Renal pelvis (tissue), 12 donors: Measurements from ENCODE around the gene SEMA3C. TPM values are rescaled to one million over a fixed set of nuclear protein-coding genes. Genes with fewer than 3 reads are reported as not detected.

Experiments
- DNase-seq: peaks from one replicate; pipeline ENCODE4 v3.0.0-alpha.2; 2013
- long read RNA-seq, 16 experiments: transcript quantifications; one replicate each; lab custom pipeline, GENCODE V29; 2026
- polyA plus RNA-seq, 3 donors: library from polyadenylated mRNA; unstranded; fragments of 120-200 nt; gene quantifications; one replicate each; pipeline ENCODE4 v1.2.1, GENCODE V29; 2013; ENCODE audit not compliant: insufficient read length in 3 of 3

The SEMA3C gene
- 10 to 100 TPM; 24.9 to 27.8 (median 25.6) TPM for polyA plus RNA-seq
- long read RNA-seq, donor 1, full-length matches to known transcripts: 4 of 4 reads
- long read RNA-seq, donor 1, partial matches to known transcripts: 0 of 4 reads
- long read RNA-seq, donor 1, other reads (novel, unspliced or antisense): 0 of 4 reads
- long read RNA-seq, donor 2, full-length matches to known transcripts: 6 of 6 reads
- long read RNA-seq, donor 2, partial matches to known transcripts: 0 of 6 reads
- long read RNA-seq, donor 2, other reads (novel, unspliced or antisense): 0 of 6 reads
- long read RNA-seq, donor 3, full-length matches to known transcripts: 5 of 5 reads
- long read RNA-seq, donor 3, partial matches to known transcripts: 0 of 5 reads
- long read RNA-seq, donor 3, other reads (novel, unspliced or antisense): 0 of 5 reads
- long read RNA-seq, donor 4, full-length matches to known transcripts: 3 of 3 reads
- long read RNA-seq, donor 4, partial matches to known transcripts: 0 of 3 reads
- long read RNA-seq, donor 4, other reads (novel, unspliced or antisense): 0 of 3 reads
- long read RNA-seq, donor 5, full-length matches to known transcripts: 2 of 2 reads
- long read RNA-seq, donor 5, partial matches to known transcripts: 0 of 2 reads
- long read RNA-seq, donor 5, other reads (novel, unspliced or antisense): 0 of 2 reads
- long read RNA-seq, donor 6, full-length matches to known transcripts: 3 of 3 reads
- long read RNA-seq, donor 6, partial matches to known transcripts: 0 of 3 reads
- long read RNA-seq, donor 6, other reads (novel, unspliced or antisense): 0 of 3 reads
- long read RNA-seq, donor 7, full-length matches to known transcripts: 7 of 12 reads
- long read RNA-seq, donor 7, partial matches to known transcripts: 5 of 12 reads
- long read RNA-seq, donor 7, other reads (novel, unspliced or antisense): 0 of 12 reads
- long read RNA-seq, donor 8, full-length matches to known transcripts: 16 of 27 reads
- long read RNA-seq, donor 8, partial matches to known transcripts: 11 of 27 reads
- long read RNA-seq, donor 8, other reads (novel, unspliced or antisense): 0 of 27 reads
- long read RNA-seq, donor 9, full-length matches to known transcripts: 3 of 3 reads
- long read RNA-seq, donor 9, partial matches to known transcripts: 0 of 3 reads
- long read RNA-seq, donor 9, other reads (novel, unspliced or antisense): 0 of 3 reads
- long read RNA-seq, donor 10, full-length matches to known transcripts: 1 of 1 reads
- long read RNA-seq, donor 10, partial matches to known transcripts: 0 of 1 reads
- long read RNA-seq, donor 10, other reads (novel, unspliced or antisense): 0 of 1 reads
- long read RNA-seq, donor 11, full-length matches to known transcripts: 6 of 6 reads
- long read RNA-seq, donor 11, partial matches to known transcripts: 0 of 6 reads
- long read RNA-seq, donor 11, other reads (novel, unspliced or antisense): 0 of 6 reads
- long read RNA-seq, donor 12, full-length matches to known transcripts: 10 of 10 reads
- long read RNA-seq, donor 12, partial matches to known transcripts: 0 of 10 reads
- long read RNA-seq, donor 12, other reads (novel, unspliced or antisense): 0 of 10 reads
- long read RNA-seq, donor 13, full-length matches to known transcripts: 2 of 2 reads
- long read RNA-seq, donor 13, partial matches to known transcripts: 0 of 2 reads
- long read RNA-seq, donor 13, other reads (novel, unspliced or antisense): 0 of 2 reads
- long read RNA-seq, donor 14, full-length matches to known transcripts: 9 of 14 reads
- long read RNA-seq, donor 14, partial matches to known transcripts: 5 of 14 reads
- long read RNA-seq, donor 14, other reads (novel, unspliced or antisense): 0 of 14 reads
- long read RNA-seq, donor 15, full-length matches to known transcripts: 7 of 17 reads
- long read RNA-seq, donor 15, partial matches to known transcripts: 10 of 17 reads
- long read RNA-seq, donor 15, other reads (novel, unspliced or antisense): 0 of 17 reads
- long read RNA-seq, donor 16, full-length matches to known transcripts: 3 of 3 reads
- long read RNA-seq, donor 16, partial matches to known transcripts: 0 of 3 reads
- long read RNA-seq, donor 16, other reads (novel, unspliced or antisense): 0 of 3 reads

DNA sequence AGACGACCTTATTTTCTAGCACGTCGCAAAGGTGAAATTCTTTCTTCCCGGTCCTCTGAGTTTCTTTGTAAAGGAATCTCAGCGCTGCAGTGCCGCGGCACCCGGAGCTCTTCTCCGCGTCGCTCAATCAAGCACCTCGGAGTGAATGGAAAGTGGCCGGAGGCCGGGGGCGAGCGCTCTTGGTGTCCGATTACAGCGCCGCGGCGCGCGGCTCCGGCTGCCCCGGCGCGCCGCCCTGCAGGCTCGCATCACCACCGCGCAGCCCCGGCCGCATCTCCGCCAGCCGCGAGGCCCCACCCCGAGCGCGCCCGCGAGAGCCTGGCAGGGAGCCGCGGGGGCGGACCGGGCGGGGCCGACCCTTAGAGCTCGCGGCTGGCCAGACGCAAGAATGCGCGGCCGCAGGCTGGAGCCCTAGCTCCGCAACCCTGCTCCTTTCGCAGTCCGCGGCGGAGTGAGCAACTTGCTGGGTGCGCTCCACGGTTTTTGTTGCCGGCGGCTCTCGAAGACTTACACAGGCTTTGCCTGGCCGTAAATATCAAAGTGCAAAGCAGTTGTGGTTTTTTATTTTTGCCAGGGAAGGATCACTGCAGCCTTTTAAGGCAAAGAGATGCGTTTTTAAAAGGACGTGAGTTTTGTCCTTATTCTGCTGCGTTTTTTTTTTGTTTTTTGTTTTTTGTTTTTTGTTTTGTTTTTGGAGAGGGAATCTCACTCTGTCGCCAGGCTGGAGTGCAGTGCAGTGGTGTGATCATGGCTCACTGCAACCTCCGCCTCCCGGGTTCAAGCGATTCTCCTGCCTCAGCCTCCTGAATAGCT is at the start of gene SEMA3C:
Gene SEMA3C (minus strand): TSS at position 143 of the 813 bp plus-strand sequence. CDS start 2,270 bp downstream, outside the sequence.
- DNase-seq: peak; percentile 92

GRCh38 chr7:80968606-80969005 is 49.8 kb upstream of the SEMA3C start:
- no peak for DNase-seq

GRCh38 chr7:80967917-80968297 is 49.1 kb upstream of the SEMA3C start:
- no peak for DNase-seq

GRCh38 chr7:80967071-80967916 is 48.4 kb upstream of the SEMA3C start:
- no peak for DNase-seq

GRCh38 chr7:80960244-80960795 is 41.5 kb upstream of the SEMA3C start:
- DNase-seq: no peak

DNA sequence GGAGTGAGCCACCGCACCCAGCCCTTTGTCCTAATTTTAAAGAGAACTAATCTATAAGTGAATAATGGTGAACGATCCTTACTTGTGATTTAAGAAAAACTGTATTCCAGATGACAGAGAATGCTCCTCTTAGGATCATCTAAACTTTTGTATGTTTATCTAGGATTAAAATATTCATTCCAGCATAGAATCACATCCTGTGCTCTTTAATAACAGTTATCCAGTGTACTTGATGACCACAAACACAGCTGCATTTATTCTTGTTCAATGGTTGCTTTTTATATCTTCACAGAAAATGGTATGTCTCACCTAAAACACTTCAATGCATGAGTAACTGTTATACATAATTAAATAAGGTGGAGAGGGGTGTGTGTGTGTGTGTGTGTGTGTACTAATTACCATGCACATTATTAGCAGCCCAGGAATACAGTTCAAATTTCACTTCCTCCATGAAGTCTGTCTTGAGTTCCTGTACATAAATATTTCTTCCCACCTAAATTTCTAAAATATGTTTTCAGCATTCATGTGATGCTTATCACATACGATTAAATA is 38.5 kb upstream of the SEMA3C start:
- DNase-seq: no peak

DNA sequence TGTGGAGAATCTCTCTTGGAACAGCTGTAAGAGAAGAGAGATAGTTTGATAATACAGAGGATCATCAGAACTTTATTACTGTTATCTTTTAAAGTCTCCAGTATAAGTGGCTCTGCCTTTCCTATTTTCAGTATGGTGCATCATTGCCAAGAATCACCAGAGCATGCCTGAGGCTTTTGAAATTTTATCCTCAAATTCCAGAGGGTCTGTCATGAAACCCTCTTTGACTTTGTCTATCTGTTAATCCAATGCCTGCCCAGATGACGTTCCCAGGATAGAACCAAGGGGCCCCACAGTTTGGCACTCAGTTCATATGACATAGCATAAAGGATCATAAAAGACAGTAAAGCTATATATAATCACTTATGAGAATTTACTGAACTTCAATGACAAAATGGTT is 35.3 kb upstream of the SEMA3C start:
- DNase-seq: no peak

- no peak for DNase-seq
Measured at GRCh38 chr7:80950550-80950967, 31.7 kb upstream of the SEMA3C start.

DNA sequence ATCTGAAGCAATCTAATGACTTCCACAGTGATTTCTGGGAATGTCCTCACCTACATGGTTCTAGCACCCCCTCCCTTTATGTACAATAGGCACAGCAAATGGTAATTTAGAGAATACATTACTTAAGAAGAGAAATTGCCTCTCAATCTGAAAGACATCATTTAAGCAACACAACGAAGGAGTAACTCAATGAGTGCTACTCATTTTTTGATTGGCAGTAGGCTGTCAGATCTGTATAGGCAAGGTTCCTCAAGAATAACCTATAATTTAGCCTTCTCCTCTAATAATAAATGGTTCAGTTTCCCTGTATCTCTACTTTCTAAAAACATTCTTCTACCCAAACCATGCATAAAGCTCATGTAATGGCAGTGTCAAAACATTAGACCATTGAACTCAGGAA is 30.6 kb upstream of the SEMA3C start:
- no peak for DNase-seq

GRCh38 chr7:80946858-80947257 is 28.0 kb upstream of the SEMA3C start:
- DNase-seq: no peak

DNA sequence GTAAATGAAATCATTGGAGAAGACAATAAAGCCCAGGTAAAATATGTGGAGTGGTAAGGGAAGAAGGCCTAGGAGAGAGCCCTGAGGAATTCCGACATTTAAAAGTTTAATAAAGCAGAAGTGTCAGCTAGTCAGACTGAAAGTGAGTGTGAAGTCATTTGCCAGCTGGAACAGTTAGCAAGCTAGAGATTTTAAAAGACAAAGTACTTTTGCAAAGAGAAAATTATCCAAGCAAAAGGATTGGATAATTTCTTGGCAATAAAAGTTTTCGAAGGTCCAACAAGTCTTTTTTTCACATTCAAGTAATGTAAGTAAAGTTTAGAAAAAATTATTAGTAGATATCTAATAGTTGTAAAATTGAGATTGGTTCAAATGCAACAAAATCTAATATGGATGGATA is 27.1 kb upstream of the SEMA3C start:
- DNase-seq: no peak

- DNase-seq: no peak
Measured at GRCh38 chr7:80943342-80943741, 24.5 kb upstream of the SEMA3C start.

DNA sequence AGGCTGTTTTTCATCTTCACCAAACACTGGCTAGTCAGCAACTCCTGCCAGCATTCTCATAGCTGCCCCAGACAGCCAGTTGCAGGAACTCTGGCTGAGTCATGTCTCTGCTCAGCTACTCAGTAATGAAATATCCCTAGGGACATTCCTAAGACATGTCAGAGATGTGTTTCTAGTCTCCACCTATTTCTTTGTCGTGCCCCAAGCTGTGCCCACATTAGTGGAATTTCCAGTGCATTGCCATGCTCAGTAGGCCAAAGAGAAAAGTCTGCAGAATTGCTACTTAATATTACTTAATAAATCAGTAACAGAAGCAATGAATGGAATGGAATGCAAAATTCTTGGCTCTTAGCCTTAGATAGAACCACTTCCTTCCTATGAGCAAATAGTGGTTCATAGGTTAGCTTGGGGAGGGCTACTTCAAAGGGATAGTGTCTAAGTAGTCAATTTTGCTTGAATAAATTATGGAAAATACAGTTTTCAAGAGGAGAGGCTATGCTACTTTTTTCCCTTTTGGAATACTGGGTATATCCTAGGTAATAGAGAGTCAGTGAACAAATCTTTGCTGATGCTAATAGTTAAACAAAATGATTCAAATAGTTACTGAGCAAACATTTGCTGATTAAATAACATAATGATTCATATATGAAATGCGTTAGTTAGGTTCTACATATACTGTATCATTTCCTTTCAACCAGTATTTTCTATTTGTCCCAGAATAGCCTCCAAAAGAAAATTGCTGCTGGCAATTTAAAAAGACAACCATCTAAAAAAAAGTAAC is 23.6 kb upstream of the SEMA3C start:
- peak; percentile 42 for DNase-seq

- no peak for DNase-seq
Measured at GRCh38 chr7:80941208-80941758, 22.4 kb upstream of the SEMA3C start.

DNA sequence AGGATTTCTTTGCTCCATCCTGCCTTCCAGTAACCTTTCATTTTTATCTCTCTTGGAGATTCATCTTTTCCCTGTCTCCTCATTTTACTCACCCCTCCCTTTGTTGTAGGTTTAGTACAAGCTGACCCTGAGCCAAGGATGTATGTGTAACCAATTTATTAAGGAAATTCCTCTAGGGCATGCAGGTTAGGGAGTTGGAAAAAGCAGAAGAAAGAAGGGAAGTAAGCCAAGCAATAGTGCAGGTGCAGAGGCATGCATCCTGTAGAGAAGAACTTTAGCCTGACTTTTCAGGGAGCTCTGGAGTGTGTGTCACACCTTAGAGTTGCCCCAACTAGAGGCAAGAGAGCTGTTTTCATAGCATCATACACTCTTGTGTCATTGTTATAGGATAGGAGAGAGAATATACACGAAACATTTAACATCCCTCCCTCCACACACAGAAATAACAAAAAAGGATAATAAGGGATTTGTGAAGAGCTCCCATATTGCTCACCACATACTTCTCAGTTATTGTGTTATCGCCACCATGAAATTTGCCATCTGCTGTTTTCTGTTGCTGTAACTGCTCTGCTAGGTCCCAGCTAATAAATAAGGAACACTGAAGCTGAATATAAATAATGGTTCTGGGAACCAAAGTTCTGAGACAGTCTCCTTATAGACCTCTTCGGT is 21.8 kb upstream of the SEMA3C start:
- no peak for DNase-seq

DNA sequence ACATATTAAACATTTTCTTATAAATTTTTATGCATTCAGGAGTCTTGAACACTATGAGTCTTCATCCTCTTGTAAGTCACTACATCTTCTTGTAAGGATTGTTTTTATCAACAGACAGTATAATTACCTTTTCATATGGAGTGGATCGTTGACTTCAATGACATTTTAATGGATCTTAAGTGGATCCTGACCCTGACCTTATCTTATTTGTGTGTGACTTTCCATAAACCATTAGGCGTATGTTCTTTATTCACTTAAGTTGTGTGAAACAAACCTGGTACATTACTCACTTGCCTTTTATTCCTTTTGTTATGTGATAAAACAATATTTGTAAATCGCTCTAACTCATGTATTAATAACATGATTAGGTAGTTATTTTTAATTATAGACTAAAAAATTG is 18.5 kb upstream of the SEMA3C start:
- DNase-seq: no peak
